HepG2 (cell line): Measurements from ENCODE around the gene HOXB6.

Source experiments
- DMTF1 ChIP-seq: sonication (generic); formaldehyde crosslinking; IDR thresholded peaks from 2 replicates; pipeline ENCODE4 v1.4.0; 2020; ENCODE audit warnings: mild to moderate bottlenecking, missing genetic modification reagents
- ISL2 ChIP-seq: sonication (generic); formaldehyde crosslinking; IDR thresholded peaks from 2 replicates; pipeline ENCODE4 v1.5.0; 2020; ENCODE audit warnings: missing genetic modification reagents
- KDM5A ChIP-seq: fragments of 200-600 bp; sonication (generic); IDR thresholded peaks from 2 replicates; pipeline ENCODE4 v1.7.0; 2018; ENCODE audit warnings: antibody characterized with exemption, mild to moderate bottlenecking, low read length, borderline replicate concordance
- KDM5B ChIP-seq: sonication (generic); formaldehyde crosslinking; IDR thresholded peaks from 2 replicates; pipeline ENCODE4 v1.4.0; 2020; ENCODE audit warnings: missing genetic modification reagents, mild to moderate bottlenecking, borderline replicate concordance
- PCBP2 ChIP-seq: fragments of 200-400 bp; formaldehyde crosslinking; optimal IDR thresholded peaks from 2 replicates; pipeline ENCODE3; 2018; ENCODE audit warnings: low read length, low read depth; ENCODE audit not compliant: poor library complexity, severe bottlenecking
- SMC3 ChIP-seq: IDR thresholded peaks from 2 replicates; pipeline ENCODE4 v1.6.1; 2011; ENCODE audit warnings: low read length, improper control_type of control experiment
- TF ChIP-seq, protein P1 (sequence below): sonication (generic); formaldehyde crosslinking; IDR thresholded peaks from 2 replicates; pipeline ENCODE4 v1.9.0; 2021; ENCODE audit warnings: missing genetic modification reagents, borderline replicate concordance
- TF ChIP-seq, protein P2 (sequence below): sonication (generic); IDR thresholded peaks from 2 replicates; pipeline ENCODE4 v1.6.1; 2016; ENCODE audit warnings: low read depth, borderline replicate concordance

DNA sequence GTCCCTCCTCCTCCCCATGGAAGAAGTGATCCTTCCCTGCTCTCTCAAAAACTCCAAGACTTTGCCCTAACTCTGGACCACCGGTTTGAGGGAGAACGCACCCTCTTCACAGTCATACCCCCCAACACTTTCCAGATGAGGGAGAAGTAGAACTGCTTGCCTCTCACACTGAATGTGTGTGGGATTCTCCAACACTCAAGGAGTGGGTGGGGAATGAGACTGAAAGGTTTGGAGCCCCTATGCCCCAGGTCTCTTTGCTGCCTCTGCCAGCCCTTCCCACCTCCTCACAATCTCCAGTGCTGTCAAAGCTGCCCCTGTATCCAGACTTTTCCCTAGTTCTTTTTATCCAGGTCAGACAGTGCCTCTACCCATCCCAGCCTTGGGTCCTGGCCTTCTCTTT is 38.1 kb downstream of the HOXB6 start:
- TF ChIP-seq KDM5A (no peak), KDM5B (CRISPR knock-in tag) (no peak), SMC3 (no peak), DMTF1 (no peak), PCBP2 (no peak), ISL2 (CRISPR knock-in tag) (no peak)
- TF ChIP-seq, protein P1, sequence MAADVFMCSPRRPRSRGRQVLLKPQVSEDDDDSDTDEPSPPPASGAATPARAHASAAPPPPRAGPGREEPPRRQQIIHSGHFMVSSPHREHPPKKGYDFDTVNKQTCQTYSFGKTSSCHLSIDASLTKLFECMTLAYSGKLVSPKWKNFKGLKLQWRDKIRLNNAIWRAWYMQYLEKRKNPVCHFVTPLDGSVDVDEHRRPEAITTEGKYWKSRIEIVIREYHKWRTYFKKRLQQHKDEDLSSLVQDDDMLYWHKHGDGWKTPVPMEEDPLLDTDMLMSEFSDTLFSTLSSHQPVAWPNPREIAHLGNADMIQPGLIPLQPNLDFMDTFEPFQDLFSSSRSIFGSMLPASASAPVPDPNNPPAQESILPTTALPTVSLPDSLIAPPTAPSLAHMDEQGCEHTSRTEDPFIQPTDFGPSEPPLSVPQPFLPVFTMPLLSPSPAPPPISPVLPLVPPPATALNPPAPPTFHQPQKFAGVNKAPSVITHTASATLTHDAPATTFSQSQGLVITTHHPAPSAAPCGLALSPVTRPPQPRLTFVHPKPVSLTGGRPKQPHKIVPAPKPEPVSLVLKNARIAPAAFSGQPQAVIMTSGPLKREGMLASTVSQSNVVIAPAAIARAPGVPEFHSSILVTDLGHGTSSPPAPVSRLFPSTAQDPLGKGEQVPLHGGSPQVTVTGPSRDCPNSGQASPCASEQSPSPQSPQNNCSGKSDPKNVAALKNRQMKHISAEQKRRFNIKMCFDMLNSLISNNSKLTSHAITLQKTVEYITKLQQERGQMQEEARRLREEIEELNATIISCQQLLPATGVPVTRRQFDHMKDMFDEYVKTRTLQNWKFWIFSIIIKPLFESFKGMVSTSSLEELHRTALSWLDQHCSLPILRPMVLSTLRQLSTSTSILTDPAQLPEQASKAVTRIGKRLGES (CRISPR knock-in tag), result no peak
- TF ChIP-seq, protein P2, sequence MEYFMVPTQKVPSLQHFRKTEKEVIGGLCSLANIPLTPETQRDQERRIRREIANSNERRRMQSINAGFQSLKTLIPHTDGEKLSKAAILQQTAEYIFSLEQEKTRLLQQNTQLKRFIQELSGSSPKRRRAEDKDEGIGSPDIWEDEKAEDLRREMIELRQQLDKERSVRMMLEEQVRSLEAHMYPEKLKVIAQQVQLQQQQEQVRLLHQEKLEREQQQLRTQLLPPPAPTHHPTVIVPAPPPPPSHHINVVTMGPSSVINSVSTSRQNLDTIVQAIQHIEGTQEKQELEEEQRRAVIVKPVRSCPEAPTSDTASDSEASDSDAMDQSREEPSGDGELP, result no peak
